Measurements from ENCODE around the gene RBM20. TPM values are rescaled to one million over a fixed set of nuclear protein-coding genes. Genes with fewer than 3 reads are reported as not detected.

RBM20 gene
- total and polyA plus RNA-seq, 2 experiments from 2014 or later: 0.05 to 0.17 TPM

DNA sequence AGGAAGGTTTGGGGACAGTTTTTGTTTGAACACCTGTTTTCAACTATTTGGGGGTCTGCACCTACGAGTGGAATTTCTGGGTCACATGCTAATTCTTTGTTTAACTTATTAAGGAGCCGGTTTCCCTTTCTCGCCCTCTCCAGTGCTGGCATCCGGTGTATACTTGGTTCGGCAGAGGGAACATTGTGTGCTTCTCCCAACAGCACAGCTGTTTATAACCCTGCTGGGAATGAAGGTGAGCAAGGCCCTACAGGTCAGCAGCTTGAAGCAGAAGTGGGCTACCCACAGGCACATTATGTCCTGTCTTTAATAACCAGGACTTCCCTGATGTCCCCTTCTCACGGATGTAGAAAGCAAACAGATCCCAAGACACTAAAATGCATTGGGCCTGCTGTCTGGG lies 140.1 kb downstream of the RBM20 start:
- no peaks in the 10 kb centered on the region for H3K36me3 Mint-ChIP-seq (ENCODE audit: low read depth)
- no peaks in the 10 kb centered on the region for H3F3A ChIP-seq (replicated peaks; ENCODE audit: low read depth)
- no peak for DNase-seq (ENCODE audit: low spot score)
- H3K9me2 ChIP-seq (ENCODE audit: insufficient read depth): no peaks in the 10 kb centered on the region
- H3K9me3 Mint-ChIP-seq: no peaks in the 10 kb centered on the region
- no peak overlapping the region for H3K4me3 ChIP-seq
- TF ChIP-seq, protein P1, sequence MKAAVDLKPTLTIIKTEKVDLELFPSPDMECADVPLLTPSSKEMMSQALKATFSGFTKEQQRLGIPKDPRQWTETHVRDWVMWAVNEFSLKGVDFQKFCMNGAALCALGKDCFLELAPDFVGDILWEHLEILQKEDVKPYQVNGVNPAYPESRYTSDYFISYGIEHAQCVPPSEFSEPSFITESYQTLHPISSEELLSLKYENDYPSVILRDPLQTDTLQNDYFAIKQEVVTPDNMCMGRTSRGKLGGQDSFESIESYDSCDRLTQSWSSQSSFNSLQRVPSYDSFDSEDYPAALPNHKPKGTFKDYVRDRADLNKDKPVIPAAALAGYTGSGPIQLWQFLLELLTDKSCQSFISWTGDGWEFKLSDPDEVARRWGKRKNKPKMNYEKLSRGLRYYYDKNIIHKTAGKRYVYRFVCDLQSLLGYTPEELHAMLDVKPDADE (IDR thresholded peaks at IDR 0.05): no peak
- TF ChIP-seq ZNF331 (CRISPR knock-in tag; IDR thresholded peaks at IDR 0.05; ENCODE audit: low read depth) (no peak), EZH2phosphoT487 (IDR thresholded peaks at IDR 0.05; ENCODE audit: unreplicated experiment) (no peak), ZNF114 (CRISPR knock-in tag; IDR thresholded peaks at IDR 0.05) (no peak), EZH2 (IDR thresholded peaks at IDR 0.05; ENCODE audit: low read depth, unreplicated experiment) (no peak), POLR2AphosphoS5 (IDR thresholded peaks at IDR 0.05; ENCODE audit: low read depth) (no peak)
- TF ChIP-seq, protein P2, sequence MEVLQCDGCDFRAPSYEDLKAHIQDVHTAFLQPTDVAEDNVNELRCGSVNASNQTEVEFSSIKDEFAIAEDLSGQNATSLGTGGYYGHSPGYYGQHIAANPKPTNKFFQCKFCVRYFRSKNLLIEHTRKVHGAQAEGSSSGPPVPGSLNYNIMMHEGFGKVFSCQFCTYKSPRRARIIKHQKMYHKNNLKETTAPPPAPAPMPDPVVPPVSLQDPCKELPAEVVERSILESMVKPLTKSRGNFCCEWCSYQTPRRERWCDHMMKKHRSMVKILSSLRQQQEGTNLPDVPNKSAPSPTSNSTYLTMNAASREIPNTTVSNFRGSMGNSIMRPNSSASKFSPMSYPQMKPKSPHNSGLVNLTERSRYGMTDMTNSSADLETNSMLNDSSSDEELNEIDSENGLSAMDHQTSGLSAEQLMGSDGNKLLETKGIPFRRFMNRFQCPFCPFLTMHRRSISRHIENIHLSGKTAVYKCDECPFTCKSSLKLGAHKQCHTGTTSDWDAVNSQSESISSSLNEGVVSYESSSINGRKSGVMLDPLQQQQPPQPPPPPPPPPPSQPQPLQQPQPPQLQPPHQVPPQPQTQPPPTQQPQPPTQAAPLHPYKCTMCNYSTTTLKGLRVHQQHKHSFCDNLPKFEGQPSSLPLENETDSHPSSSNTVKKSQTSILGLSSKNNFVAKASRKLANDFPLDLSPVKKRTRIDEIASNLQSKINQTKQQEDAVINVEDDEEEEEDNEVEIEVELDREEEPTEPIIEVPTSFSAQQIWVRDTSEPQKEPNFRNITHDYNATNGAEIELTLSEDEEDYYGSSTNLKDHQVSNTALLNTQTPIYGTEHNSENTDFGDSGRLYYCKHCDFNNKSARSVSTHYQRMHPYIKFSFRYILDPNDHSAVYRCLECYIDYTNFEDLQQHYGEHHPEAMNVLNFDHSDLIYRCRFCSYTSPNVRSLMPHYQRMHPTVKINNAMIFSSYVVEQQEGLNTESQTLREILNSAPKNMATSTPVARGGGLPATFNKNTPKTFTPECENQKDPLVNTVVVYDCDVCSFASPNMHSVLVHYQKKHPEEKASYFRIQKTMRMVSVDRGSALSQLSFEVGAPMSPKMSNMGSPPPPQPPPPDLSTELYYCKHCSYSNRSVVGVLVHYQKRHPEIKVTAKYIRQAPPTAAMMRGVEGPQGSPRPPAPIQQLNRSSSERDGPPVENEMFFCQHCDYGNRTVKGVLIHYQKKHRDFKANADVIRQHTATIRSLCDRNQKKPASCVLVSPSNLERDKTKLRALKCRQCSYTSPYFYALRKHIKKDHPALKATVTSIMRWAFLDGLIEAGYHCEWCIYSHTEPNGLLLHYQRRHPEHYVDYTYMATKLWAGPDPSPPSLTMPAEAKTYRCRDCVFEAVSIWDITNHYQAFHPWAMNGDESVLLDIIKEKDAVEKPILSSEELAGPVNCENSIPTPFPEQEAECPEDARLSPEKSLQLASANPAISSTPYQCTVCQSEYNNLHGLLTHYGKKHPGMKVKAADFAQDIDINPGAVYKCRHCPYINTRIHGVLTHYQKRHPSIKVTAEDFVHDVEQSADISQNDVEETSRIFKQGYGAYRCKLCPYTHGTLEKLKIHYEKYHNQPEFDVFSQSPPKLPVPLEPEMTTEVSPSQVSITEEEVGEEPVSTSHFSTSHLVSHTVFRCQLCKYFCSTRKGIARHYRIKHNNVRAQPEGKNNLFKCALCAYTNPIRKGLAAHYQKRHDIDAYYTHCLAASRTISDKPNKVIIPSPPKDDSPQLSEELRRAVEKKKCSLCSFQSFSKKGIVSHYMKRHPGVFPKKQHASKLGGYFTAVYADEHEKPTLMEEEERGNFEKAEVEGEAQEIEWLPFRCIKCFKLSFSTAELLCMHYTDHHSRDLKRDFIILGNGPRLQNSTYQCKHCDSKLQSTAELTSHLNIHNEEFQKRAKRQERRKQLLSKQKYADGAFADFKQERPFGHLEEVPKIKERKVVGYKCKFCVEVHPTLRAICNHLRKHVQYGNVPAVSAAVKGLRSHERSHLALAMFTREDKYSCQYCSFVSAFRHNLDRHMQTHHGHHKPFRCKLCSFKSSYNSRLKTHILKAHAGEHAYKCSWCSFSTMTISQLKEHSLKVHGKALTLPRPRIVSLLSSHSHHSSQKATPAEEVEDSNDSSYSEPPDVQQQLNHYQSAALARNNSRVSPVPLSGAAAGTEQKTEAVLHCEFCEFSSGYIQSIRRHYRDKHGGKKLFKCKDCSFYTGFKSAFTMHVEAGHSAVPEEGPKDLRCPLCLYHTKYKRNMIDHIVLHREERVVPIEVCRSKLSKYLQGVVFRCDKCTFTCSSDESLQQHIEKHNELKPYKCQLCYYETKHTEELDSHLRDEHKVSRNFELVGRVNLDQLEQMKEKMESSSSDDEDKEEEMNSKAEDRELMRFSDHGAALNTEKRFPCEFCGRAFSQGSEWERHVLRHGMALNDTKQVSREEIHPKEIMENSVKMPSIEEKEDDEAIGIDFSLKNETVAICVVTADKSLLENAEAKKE (CRISPR knock-in tag; IDR thresholded peaks at IDR 0.05): no peak
- no peak overlapping the region for H3K4me2 ChIP-seq
- no peak overlapping the region for H2AFZ ChIP-seq
- no peaks in the 10 kb centered on the region for H4K20me1 ChIP-seq (replicated peaks; ENCODE audit: insufficient read depth)
- no peaks in the 10 kb centered on the region for H3K27me3 ChIP-seq (ENCODE audit: insufficient read depth)
- H3K36me3 ChIP-seq (ENCODE audit: insufficient read depth): no peaks in the 10 kb centered on the region
- no peaks in the 10 kb centered on the region for H3K79me2 ChIP-seq (replicated peaks; ENCODE audit: insufficient read depth)
- peaks cover 7% of the 10 kb centered on the region for H3K27me3 Mint-ChIP-seq (ENCODE audit: insufficient read depth, low read depth, poor library complexity)
- no peak for ATAC-seq
- H3K4me3 Mint-ChIP-seq: no peak overlapping the region
- H3K27ac ChIP-seq (ENCODE audit: low read depth): no peak overlapping the region
- H3K27ac Mint-ChIP-seq: no peak overlapping the region
- H3K4me1 Mint-ChIP-seq: peaks cover 10% of the 10 kb centered on the region
- H3K4me1 ChIP-seq (ENCODE audit: insufficient read depth): no peaks in the 10 kb centered on the region

Data from GM23338 (cell line).